ENCODE data around the gene PSG5. TPM values are rescaled to one million over a fixed set of nuclear protein-coding genes. Genes with fewer than 3 reads are reported as not detected.
"Not testable (repeated sequence)": the region's sequence is repeated elsewhere in the genome, so short reads cannot be mapped to it uniquely, and the experiment has no call there.

PSG5 gene
- total and polyA plus RNA-seq, 10 of the 15 experiments (the other 5 are each of a cell fraction or from before 2014, with no cell fraction given): 0.27 TPM; not detected in 9

GRCh38 chr19:43132696-43133095 is 53.6 kb downstream of the PSG5 start:
- no peak overlapping the region for H2AFZ ChIP-seq (ENCODE audit: control insufficient read depth, low read depth, low read length)
- ChIA-PET CTCF (no interaction called here), SMC1A (ENCODE audit: uncharacterized antibody, unreplicated experiment) (no interaction called here), POLR2A (no interaction called here), RAD21 (ENCODE audit: unreplicated experiment) (no interaction called here)
- no peaks in the 10 kb centered on the region for H3K27me3 ChIP-seq (replicated peaks in 1 of 2; ENCODE audit: control insufficient read depth in 2 of 2, insufficient read depth in 2 of 2, low read length in 1 of 2)
- H3K4me3 ChIP-seq: no peak overlapping the region
- H3K27ac ChIP-seq (ENCODE audit: control insufficient read depth, insufficient read depth): no peak overlapping the region
- ATAC-seq (no peak), DNase-seq (ENCODE audit: low read depth, low spot score) (no peak), FAIRE-seq (no peak)
- no peak overlapping the region for H3K9ac ChIP-seq (ENCODE audit: control insufficient read depth, insufficient read depth, low read length)
- no peaks in the 10 kb centered on the region for H3K79me2 ChIP-seq (ENCODE audit: control insufficient read depth, insufficient read depth, low read length)
- H3K36me3 ChIP-seq (ENCODE audit: control insufficient read depth in 2 of 2, insufficient read depth in 2 of 2, low read length in 1 of 2): no peaks in the 10 kb centered on the region
- H4K20me1 ChIP-seq (ENCODE audit: control insufficient read depth, insufficient read depth): no peaks in the 10 kb centered on the region
- BruUV-seq (replicated peaks): no TSS peak
- WGBS (ENCODE audit: insufficient coverage, insufficient replicate concordance, low lambda C conversion rate, missing lambda C conversion rate): 28% methylated on average over 6 of the region's 6 CpGs
- H3K9me3 ChIP-seq (replicated peaks; ENCODE audit: control insufficient read depth, insufficient read depth, low read length): no peaks in the 10 kb centered on the region
- TF ChIP-seq, protein P1, sequence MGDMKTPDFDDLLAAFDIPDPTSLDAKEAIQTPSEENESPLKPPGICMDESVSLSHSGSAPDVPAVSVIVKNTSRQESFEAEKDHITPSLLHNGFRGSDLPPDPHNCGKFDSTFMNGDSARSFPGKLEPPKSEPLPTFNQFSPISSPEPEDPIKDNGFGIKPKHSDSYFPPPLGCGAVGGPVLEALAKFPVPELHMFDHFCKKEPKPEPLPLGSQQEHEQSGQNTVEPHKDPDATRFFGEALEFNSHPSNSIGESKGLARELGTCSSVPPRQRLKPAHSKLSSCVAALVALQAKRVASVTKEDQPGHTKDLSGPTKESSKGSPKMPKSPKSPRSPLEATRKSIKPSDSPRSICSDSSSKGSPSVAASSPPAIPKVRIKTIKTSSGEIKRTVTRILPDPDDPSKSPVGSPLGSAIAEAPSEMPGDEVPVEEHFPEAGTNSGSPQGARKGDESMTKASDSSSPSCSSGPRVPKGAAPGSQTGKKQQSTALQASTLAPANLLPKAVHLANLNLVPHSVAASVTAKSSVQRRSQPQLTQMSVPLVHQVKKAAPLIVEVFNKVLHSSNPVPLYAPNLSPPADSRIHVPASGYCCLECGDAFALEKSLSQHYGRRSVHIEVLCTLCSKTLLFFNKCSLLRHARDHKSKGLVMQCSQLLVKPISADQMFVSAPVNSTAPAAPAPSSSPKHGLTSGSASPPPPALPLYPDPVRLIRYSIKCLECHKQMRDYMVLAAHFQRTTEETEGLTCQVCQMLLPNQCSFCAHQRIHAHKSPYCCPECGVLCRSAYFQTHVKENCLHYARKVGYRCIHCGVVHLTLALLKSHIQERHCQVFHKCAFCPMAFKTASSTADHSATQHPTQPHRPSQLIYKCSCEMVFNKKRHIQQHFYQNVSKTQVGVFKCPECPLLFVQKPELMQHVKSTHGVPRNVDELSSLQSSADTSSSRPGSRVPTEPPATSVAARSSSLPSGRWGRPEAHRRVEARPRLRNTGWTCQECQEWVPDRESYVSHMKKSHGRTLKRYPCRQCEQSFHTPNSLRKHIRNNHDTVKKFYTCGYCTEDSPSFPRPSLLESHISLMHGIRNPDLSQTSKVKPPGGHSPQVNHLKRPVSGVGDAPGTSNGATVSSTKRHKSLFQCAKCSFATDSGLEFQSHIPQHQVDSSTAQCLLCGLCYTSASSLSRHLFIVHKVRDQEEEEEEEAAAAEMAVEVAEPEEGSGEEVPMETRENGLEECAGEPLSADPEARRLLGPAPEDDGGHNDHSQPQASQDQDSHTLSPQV (IDR thresholded peaks at IDR 0.05): no peak
- TF ChIP-seq, protein P2, sequence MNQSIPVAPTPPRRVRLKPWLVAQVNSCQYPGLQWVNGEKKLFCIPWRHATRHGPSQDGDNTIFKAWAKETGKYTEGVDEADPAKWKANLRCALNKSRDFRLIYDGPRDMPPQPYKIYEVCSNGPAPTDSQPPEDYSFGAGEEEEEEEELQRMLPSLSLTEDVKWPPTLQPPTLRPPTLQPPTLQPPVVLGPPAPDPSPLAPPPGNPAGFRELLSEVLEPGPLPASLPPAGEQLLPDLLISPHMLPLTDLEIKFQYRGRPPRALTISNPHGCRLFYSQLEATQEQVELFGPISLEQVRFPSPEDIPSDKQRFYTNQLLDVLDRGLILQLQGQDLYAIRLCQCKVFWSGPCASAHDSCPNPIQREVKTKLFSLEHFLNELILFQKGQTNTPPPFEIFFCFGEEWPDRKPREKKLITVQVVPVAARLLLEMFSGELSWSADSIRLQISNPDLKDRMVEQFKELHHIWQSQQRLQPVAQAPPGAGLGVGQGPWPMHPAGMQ (IDR thresholded peaks at IDR 0.05; ENCODE audit: borderline replicate concordance): no peak
- TF ChIP-seq LARP7 (IDR thresholded peaks at IDR 0.05) (no peak), PAX5 (IDR thresholded peaks at IDR 0.05; ENCODE audit: borderline replicate concordance, low read depth, low read length) (no peak), NR2C1 (IDR thresholded peaks at IDR 0.05) (no peak), USF1 (IDR thresholded peaks at IDR 0.05; ENCODE audit: borderline replicate concordance, extremely low read length, insufficient read depth, low read depth, low read length) (no peak), EED (IDR thresholded peaks at IDR 0.05; ENCODE audit: low read depth) (no peak)
- intact Hi-C loops (cut with micrococcal nuclease; ENCODE audit: unreplicated experiment) (no loop called here), in situ Hi-C loops (cut with MboI) (no loop called here)
- no peaks in the 10 kb centered on the region for H3K4me1 ChIP-seq (ENCODE audit: control insufficient read depth, insufficient read depth, low read length)
- H3K4me2 ChIP-seq (ENCODE audit: control insufficient read depth, insufficient read depth): no peak overlapping the region

DNA sequence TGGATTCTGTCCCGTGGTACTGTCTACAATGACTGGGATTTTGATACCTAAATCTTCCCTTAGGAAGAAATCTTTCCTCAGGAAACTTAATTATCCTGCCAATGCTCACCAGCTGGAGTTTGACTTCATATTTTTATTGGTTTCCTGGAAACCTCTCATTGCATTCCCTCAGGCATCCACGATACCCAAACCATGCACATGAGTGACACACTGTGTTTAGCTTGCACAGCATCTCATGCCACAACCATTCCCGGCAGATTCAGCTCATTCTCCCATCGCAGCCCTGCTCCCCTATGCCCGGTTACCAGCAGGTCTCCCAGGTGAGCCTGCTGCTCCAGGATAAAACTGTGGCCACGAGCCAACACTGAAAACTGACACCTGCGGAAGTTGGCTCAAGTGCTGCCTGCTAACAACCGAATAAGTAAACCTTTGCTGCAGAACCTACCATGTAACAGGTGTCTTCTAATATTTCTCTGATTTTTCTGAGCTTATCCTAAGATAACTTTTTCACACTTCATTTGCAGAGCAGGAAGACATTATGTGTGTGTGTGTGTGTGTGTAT is 55.0 kb downstream of the PSG5 start:
- 37% methylated on average over 8 of the region's 8 CpGs for WGBS (ENCODE audit: insufficient coverage, insufficient replicate concordance, low lambda C conversion rate, missing lambda C conversion rate)
- FAIRE-seq; H3K27ac ChIP-seq (ENCODE audit: control insufficient read depth, insufficient read depth); H3K36me3 ChIP-seq (ENCODE audit: control insufficient read depth in 2 of 2, insufficient read depth in 2 of 2, low read length in 1 of 2); SMC1A ChIA-PET (ENCODE audit: uncharacterized antibody, unreplicated experiment); H3K9ac ChIP-seq (ENCODE audit: control insufficient read depth, insufficient read depth, low read length); H3K27me3 ChIP-seq (replicated peaks in 1 of 2; ENCODE audit: control insufficient read depth in 2 of 2, insufficient read depth in 2 of 2, low read length in 1 of 2); H3K4me3 ChIP-seq; ATAC-seq; RAD21 ChIA-PET (ENCODE audit: unreplicated experiment); H2AFZ ChIP-seq (ENCODE audit: control insufficient read depth, low read depth, low read length); intact Hi-C loops (cut with micrococcal nuclease; ENCODE audit: unreplicated experiment); in situ Hi-C loops (cut with MboI); CTCF ChIA-PET; H4K20me1 ChIP-seq (ENCODE audit: control insufficient read depth, insufficient read depth); BruUV-seq (replicated peaks); H3K9me3 ChIP-seq (replicated peaks; ENCODE audit: control insufficient read depth, insufficient read depth, low read length); POLR2A ChIA-PET; H3K4me2 ChIP-seq (ENCODE audit: control insufficient read depth, insufficient read depth); H3K79me2 ChIP-seq (ENCODE audit: control insufficient read depth, insufficient read depth, low read length); DNase-seq (ENCODE audit: low read depth, low spot score); H3K4me1 ChIP-seq (ENCODE audit: control insufficient read depth, insufficient read depth, low read length): not testable (repeated sequence)

Measured in GM12878 (cell line).